IMR-90 (cell line): Measurements from ENCODE around the gene EMX1. TPM values are rescaled to one million over a fixed set of nuclear protein-coding genes. Genes with fewer than 3 reads are reported as not detected.

ENCODE experiments used
- ATAC-seq: fragments of 200-7000 bp; cut with Tn5 transposase; 2 replicates; pipeline ENCODE4 v1.9.1; 2020; ENCODE audit warnings: low read depth, mild to moderate bottlenecking, moderate library complexity
- BruUV-seq: library from RNA; stranded (reverse); fragments of 400-500 nt; replicated peaks from 2 replicates; lab custom pipeline; 2021; lab: Mats Ljungman, UMichigan
- CTCF ChIA-PET: fragments of 300-600 bp; formaldehyde crosslinking; extraction: SDS; loops from one replicate; lab custom pipeline; 2021; ENCODE audit warnings: antibody characterized with exemption; lab: Yijun Ruan, JAX
- POLR2A ChIA-PET: fragments of 300-600 bp; sonication (Branson Sonifier 250); formaldehyde crosslinking; loops from one replicate; lab custom pipeline; 2022; ENCODE audit warnings: antibody characterized with exemption; ENCODE audit not compliant: unreplicated experiment; lab: Charles Lee
- DNase-seq: peaks from one replicate; pipeline ENCODE4 v3.0.0; 2013
- H2AFZ ChIP-seq: replicated peaks from 2 replicates; pipeline ENCODE3; 2013; ENCODE audit warnings: low read length, mild to moderate bottlenecking; ENCODE audit not compliant: poor library complexity
- H2AK5ac ChIP-seq: 2 replicates; pipeline ENCODE4 v1.6.1; 2013; ENCODE audit warnings: low read depth, low read length, inconsistent platforms
- H2AK9ac ChIP-seq: replicated peaks from 2 replicates; pipeline ENCODE3; 2013; ENCODE audit warnings: mild to moderate bottlenecking, low read depth, low read length, moderate library complexity; ENCODE audit not compliant: poor library complexity
- H2BK120ac ChIP-seq: 2 replicates; pipeline ENCODE4 v1.6.1; 2013; ENCODE audit warnings: low read depth, low read length, inconsistent platforms
- H2BK15ac ChIP-seq: 3 replicates; pipeline ENCODE4 v1.6.1; 2013; ENCODE audit warnings: low read depth, low read length, inconsistent platforms
- H2BK20ac ChIP-seq: 2 replicates; pipeline ENCODE4 v1.6.1; 2013; ENCODE audit warnings: low read depth, mild to moderate bottlenecking, inconsistent platforms, low read length, moderate library complexity
- H2BK5ac ChIP-seq: 2 replicates; pipeline ENCODE4 v1.6.1; 2013; ENCODE audit warnings: mild to moderate bottlenecking, low read depth, low read length, inconsistent platforms; ENCODE audit not compliant: poor library complexity, severe bottlenecking
- H3K14ac ChIP-seq: replicated peaks from 2 replicates; pipeline ENCODE4 v1.6.1; 2013; ENCODE audit warnings: low read depth, low read length, inconsistent platforms
- H3K18ac ChIP-seq: 2 replicates; pipeline ENCODE4 v1.6.1; 2013; ENCODE audit warnings: low read depth, low read length, control low read depth
- H3K23ac ChIP-seq: 2 replicates; pipeline ENCODE4 v1.6.1; 2013; ENCODE audit warnings: low read depth, low read length, inconsistent platforms
- H3K27ac ChIP-seq: 2 replicates; pipeline ENCODE4 v1.5.1; 2013; ENCODE audit warnings: mild to moderate bottlenecking, control low read depth, low read length; ENCODE audit not compliant: insufficient read depth
- H3K27me3 ChIP-seq: 2 replicates; pipeline ENCODE4 v1.6.1; 2013; ENCODE audit warnings: low read length; ENCODE audit not compliant: control insufficient read depth, insufficient read depth
- H3K36me3 ChIP-seq: 2 replicates; pipeline ENCODE4 v1.6.1; 2013; ENCODE audit warnings: low read length, mixed read lengths; ENCODE audit not compliant: control insufficient read depth, insufficient read depth
- H3K4ac ChIP-seq: 2 replicates; pipeline ENCODE4 v1.6.1; 2013; ENCODE audit warnings: low read depth, low read length, inconsistent platforms
- H3K4me1 ChIP-seq: 2 replicates; pipeline ENCODE4 v1.6.1; 2013; ENCODE audit warnings: low read length, mixed read lengths; ENCODE audit not compliant: control insufficient read depth, insufficient read depth
- H3K4me2 ChIP-seq: 2 replicates; pipeline ENCODE4 v1.6.1; 2013; ENCODE audit warnings: low read depth, mild to moderate bottlenecking, control low read depth, low read length, moderate library complexity
- H3K4me3 ChIP-seq: 2 replicates; pipeline ENCODE4 v1.5.1; 2013; ENCODE audit warnings: low read depth, mild to moderate bottlenecking, control low read depth, low read length, moderate library complexity; ENCODE audit not compliant: insufficient read depth
- H3K56ac ChIP-seq: 2 replicates; pipeline ENCODE4 v1.6.1; 2013; ENCODE audit warnings: low read length, inconsistent platforms; ENCODE audit not compliant: insufficient read depth; ENCODE audit errors: extremely low read depth
- H3K79me1 ChIP-seq, 2 experiments: 2 replicates each; pipeline ENCODE4 v1.6.1; 2013; ENCODE audit warnings: low read length in 2 of 2, inconsistent platforms in 1 of 2, low read depth in 1 of 2
- H3K9ac ChIP-seq: 2 replicates; pipeline ENCODE4 v1.6.1; 2013; ENCODE audit warnings: low read depth, low read length, control low read depth
- H3K9me1 ChIP-seq: 2 replicates; pipeline ENCODE4 v1.6.1; 2013; ENCODE audit warnings: low read length, inconsistent platforms; ENCODE audit not compliant: insufficient read depth
- H3K9me3 ChIP-seq: 2 replicates; pipeline ENCODE4 v1.6.1; 2013; ENCODE audit warnings: low read length; ENCODE audit not compliant: control insufficient read depth, insufficient read depth
- H4K20me1 ChIP-seq: 2 replicates; pipeline ENCODE4 v1.6.1; 2013; ENCODE audit warnings: low read length, inconsistent platforms; ENCODE audit not compliant: insufficient read depth
- H4K5ac ChIP-seq: 2 replicates; pipeline ENCODE4 v1.6.1; 2013; ENCODE audit warnings: mild to moderate bottlenecking, low read depth, low read length, control low read depth
- H4K8ac ChIP-seq, 2 experiments: 2 replicates each; pipeline ENCODE4 v1.6.1; 2013; ENCODE audit warnings: low read depth in 2 of 2, low read length in 2 of 2, control low read depth in 1 of 2, inconsistent platforms in 1 of 2
- H4K91ac ChIP-seq: 2 replicates; pipeline ENCODE4 v1.6.1; 2013; ENCODE audit warnings: low read depth, low read length, inconsistent platforms; ENCODE audit not compliant: insufficient read depth
- BHLHE40 ChIP-seq: fragments of 150-350 bp; IDR thresholded peaks from 2 replicates; pipeline ENCODE4 v1.6.1; 2016; ENCODE audit warnings: mild to moderate bottlenecking, low read depth, low read length
- CEBPB ChIP-seq: IDR thresholded peaks from 2 replicates; pipeline ENCODE4 v1.6.1; 2012; ENCODE audit warnings: low read depth, low read length, improper control_type of control experiment
- CHD1 ChIP-seq: IDR thresholded peaks from 2 replicates; pipeline ENCODE4 v1.6.1; 2012; ENCODE audit warnings: low read depth, low read length, improper control_type of control experiment
- CTCF ChIP-seq: conservative IDR thresholded peaks from 2 replicates; pipeline ENCODE4 v1.5.1; 2012; ENCODE audit warnings: mild to moderate bottlenecking, low read depth, low read length, improper control_type of control experiment
- ELK1 ChIP-seq: fragments of 150-350 bp; IDR thresholded peaks from 2 replicates; pipeline ENCODE4 v1.6.1; 2016; ENCODE audit warnings: low read depth, mild to moderate bottlenecking, low read length, moderate library complexity, borderline replicate concordance
- FOS ChIP-seq: fragments of 150-350 bp; IDR thresholded peaks from 2 replicates; pipeline ENCODE4 v1.6.1; 2016; ENCODE audit warnings: low read depth, low read length
- MAFK ChIP-seq: IDR thresholded peaks from 2 replicates; pipeline ENCODE4 v1.6.1; 2012; ENCODE audit warnings: low read depth, low read length, improper control_type of control experiment
- MAZ ChIP-seq: IDR thresholded peaks from 2 replicates; pipeline ENCODE4 v1.6.1; 2012; ENCODE audit warnings: low read depth, mild to moderate bottlenecking, low read length, improper control_type of control experiment, moderate library complexity, borderline replicate concordance
- MXI1 ChIP-seq: IDR thresholded peaks from 2 replicates; pipeline ENCODE4 v1.6.1; 2012; ENCODE audit warnings: low read depth, mild to moderate bottlenecking, low read length, moderate library complexity, borderline replicate concordance
- NFE2L2 ChIP-seq: fragments of 150-350 bp; IDR thresholded peaks from 2 replicates; pipeline ENCODE4 v1.6.1; 2016; ENCODE audit warnings: low read depth, mild to moderate bottlenecking, low read length
- POLR2A ChIP-seq: IDR thresholded peaks from 2 replicates; pipeline ENCODE4 v1.6.1; 2012; ENCODE audit warnings: mild to moderate bottlenecking, low read depth, low read length
- RAD21 ChIP-seq: IDR thresholded peaks from 2 replicates; pipeline ENCODE4 v1.6.1; 2012; ENCODE audit warnings: low read length, improper control_type of control experiment
- RCOR1 ChIP-seq: IDR thresholded peaks from 2 replicates; pipeline ENCODE4 v1.6.1; 2012; ENCODE audit warnings: mild to moderate bottlenecking, low read length, improper control_type of control experiment; ENCODE audit not compliant: insufficient replicate concordance
- RFX5 ChIP-seq: IDR thresholded peaks from 2 replicates; pipeline ENCODE4 v1.8.0; 2012; ENCODE audit warnings: low read depth, mild to moderate bottlenecking, low read length, moderate library complexity
- SMC3 ChIP-seq: fragments of 150-350 bp; IDR thresholded peaks from 2 replicates; pipeline ENCODE4 v1.6.1; 2016; ENCODE audit warnings: low read depth, mild to moderate bottlenecking, antibody characterized with exemption, low read length, moderate library complexity
- WGBS, 2 experiments: methylation state at CpG; one replicate each; pipeline versions ENCODE4 v1.1.5 to v1.1.7; 2013; ENCODE audit warnings: missing lambda C conversion rate in 2 of 2; ENCODE audit not compliant: insufficient read length in 1 of 2; ENCODE audit errors: extremely low coverage in 2 of 2; 5-methylcytosine and 5-hydroxymethylcytosine counted together
- dilution Hi-C: fragments of 300-500 bp; cut with HindIII; formaldehyde crosslinking; loops from one replicate; pipeline ENCODE4 v1.14.3; 2018; ENCODE audit warnings: low sequenced_read_pairs; ENCODE audit not compliant: unreplicated experiment
- in situ Hi-C: fragments of 300-500 bp; cut with MboI; formaldehyde crosslinking; loops from 3 replicates; pipeline ENCODE4 v1.14.3; 2019; ENCODE audit warnings: low sequenced_read_pairs, inconsistent platforms, mixed read lengths
- intact Hi-C: fragments of 100-400 bp; cut with micrococcal nuclease; formaldehyde crosslinking; loops from 2 replicates; pipeline ENCODE4 v1.10.0; 2022
- polyA plus RNA-seq, 3 experiments: library from polyadenylated mRNA; depleted of rRNA; stranded (reverse); fragments of >200 nt; gene quantifications; 2 replicates each; pipeline ENCODE4 v1.2.3, GENCODE V29; 2012; ENCODE audit warnings: low replicate concordance in 1 of 3
- total RNA-seq: library from RNA; depleted of rRNA; stranded (reverse); fragments of >200 nt; gene quantifications from 2 replicates; pipeline ENCODE4 v1.2.3, GENCODE V29; 2012
- TF ChIP-seq, protein P1 (sequence below): fragments of 150-350 bp; IDR thresholded peaks from 2 replicates; pipeline ENCODE4 v1.6.1; 2017; ENCODE audit warnings: mild to moderate bottlenecking, antibody characterized with exemption, low read length, low read depth

The EMX1 gene
- total and polyA plus RNA-seq, 2 of the 4 experiments (the other 2 are of a cell fraction), result not detected

GRCh38 chr2:72932045-72932740, 14.9 kb downstream of the EMX1 start:
- H2AK9ac ChIP-seq, result peak overlapping the region; percentile 56
- peaks cover 6% of the 10 kb centered on the region for H3K9me3 ChIP-seq
- POLR2A ChIA-PET, result no interaction called here
- H3K56ac ChIP-seq, result no peak overlapping the region
- dilution Hi-C loops (no loop called here), in situ Hi-C loops (no loop called here), intact Hi-C loops (no loop called here)
- no peak overlapping the region; the same call in 1 of the 2 replicates for H2AK5ac ChIP-seq
- TF ChIP-seq RAD21 (no peak), CEBPB (no peak), FOS (no peak), NFE2L2 (no peak), CHD1 (no peak), CTCF (no peak), MXI1 (no peak), ELK1 (no peak), MAFK (no peak), MAZ (no peak), SMC3 (no peak), RCOR1 (no peak), RFX5 (no peak), POLR2A (no peak), BHLHE40 (no peak)
- TF ChIP-seq, protein P1, sequence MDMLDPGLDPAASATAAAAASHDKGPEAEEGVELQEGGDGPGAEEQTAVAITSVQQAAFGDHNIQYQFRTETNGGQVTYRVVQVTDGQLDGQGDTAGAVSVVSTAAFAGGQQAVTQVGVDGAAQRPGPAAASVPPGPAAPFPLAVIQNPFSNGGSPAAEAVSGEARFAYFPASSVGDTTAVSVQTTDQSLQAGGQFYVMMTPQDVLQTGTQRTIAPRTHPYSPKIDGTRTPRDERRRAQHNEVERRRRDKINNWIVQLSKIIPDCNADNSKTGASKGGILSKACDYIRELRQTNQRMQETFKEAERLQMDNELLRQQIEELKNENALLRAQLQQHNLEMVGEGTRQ, result no peak
- H3K36me3 ChIP-seq, result no peaks in the 10 kb centered on the region
- no peak overlapping the region for H3K4ac ChIP-seq
- H2BK5ac ChIP-seq, result no peak overlapping the region
- H3K4me2 ChIP-seq, result no peak overlapping the region
- WGBS, 2 experiments, result no CpG with 5 or more reads among the region's 5 CpGs
- peaks cover 65% of the 10 kb centered on the region for H3K27me3 ChIP-seq
- H3K4me3 ChIP-seq, result no peak overlapping the region
- H4K8ac ChIP-seq, result no peak overlapping the region
- no peak overlapping the region for H4K5ac ChIP-seq
- no TSS peak for BruUV-seq
- H3K9ac ChIP-seq, result no peak overlapping the region
- H3K18ac ChIP-seq, result no peak overlapping the region
- H3K9me1 ChIP-seq, result peaks cover 7% of the 10 kb centered on the region; the same call in 1 of the 2 replicates
- H3K23ac ChIP-seq, result no peak overlapping the region
- H2BK120ac ChIP-seq, result no peak overlapping the region
- ATAC-seq (peak; percentile 48), DNase-seq (peak; percentile 54)
- H2BK20ac ChIP-seq, result no peak overlapping the region
- H4K20me1 ChIP-seq, result 0 out of 2 replicates have a peak, but pooled peaks cover 5% of the 10 kb centered on the region
- no peak overlapping the region for H3K27ac ChIP-seq
- H3K4me1 ChIP-seq, result peaks cover 2% of the 10 kb centered on the region
- no peak overlapping the region for H3K14ac ChIP-seq
- no peak overlapping the region for H4K91ac ChIP-seq
- peak overlapping the region; percentile 66 for H2AFZ ChIP-seq
- H3K79me1 ChIP-seq, result no peaks in the 10 kb centered on the region
- CTCF ChIA-PET, result no interaction called here
- H2BK15ac ChIP-seq, result no peak overlapping the region
